Bladder microvascular endothelial cell (primary cell): Measurements from ENCODE around the gene GLIPR1. TPM values are rescaled to one million over a fixed set of nuclear protein-coding genes. Genes with fewer than 3 reads are reported as not detected.

Experiments used
- total RNA-seq: library from RNA; depleted of rRNA; stranded (reverse); fragments of >200 nt; gene quantifications from 2 replicates; pipeline ENCODE4 v1.2.3, GENCODE V29; 2014

The GLIPR1 gene
- 1.1 and 4.3 TPM in 2 replicates for total RNA-seq

GRCh38 chr12:75480469-75480949 is at the start of gene GLIPR1:
Gene GLIPR1 (plus strand): TSS chr12:75480755. CDS start chr12:75480881, 126 bp downstream.

DNA sequence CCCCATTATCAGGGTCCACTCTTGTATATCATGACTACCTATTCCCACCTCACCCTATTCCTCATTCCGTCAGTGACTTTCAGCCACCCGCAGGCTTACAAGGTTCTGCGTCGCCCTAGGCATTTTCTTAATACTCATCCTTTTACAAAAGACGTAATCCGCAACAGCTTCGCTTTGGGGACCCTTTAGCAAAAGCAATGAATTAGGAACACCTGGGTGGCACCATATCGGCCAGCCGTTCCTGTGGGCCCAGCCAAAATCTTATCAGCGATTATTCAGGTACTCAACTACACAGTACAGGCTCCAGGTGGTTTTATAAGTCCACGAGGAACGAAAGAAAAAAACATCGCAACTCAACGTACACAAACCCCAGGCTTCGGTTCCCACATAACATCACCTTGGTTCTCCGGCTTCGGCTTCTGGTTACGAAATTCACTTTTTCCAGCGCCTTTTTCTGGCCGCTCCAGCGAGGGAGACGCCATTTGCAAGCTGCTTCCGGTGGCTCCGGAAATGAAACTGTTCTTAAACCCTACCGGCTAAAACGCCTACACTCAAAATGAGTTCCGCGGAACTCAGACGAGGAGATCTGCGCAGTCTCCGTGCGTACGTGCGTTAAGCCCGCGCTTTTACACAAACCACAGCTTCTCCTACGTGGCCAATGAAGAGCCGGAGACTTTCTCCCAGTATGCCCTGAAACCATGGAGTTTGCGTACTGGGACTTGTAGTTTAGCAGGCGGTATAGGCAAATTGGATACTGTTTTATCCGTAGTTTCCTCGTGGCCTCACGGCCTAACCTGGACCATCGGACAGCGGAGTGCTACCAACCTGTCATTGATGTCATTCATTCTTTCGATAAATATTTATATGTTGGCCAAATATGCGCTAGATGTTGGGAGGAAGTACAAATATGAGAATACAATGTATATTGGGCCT is 30.8 kb downstream of the GLIPR1 start, which contains the start of gene KRR1:
Gene KRR1 (minus strand): TSS at position 494 of the 933 bp plus-strand sequence. CDS start 12 bp downstream, at position 482.

Other genes starting within 250 kb of the GLIPR1 start
- 0.81 and 1.0 TPM in 2 replicates for gene CAPS2, start 150.4 kb upstream of the GLIPR1 start, total RNA-seq
- not detected in 2 replicates for gene GLIPR1L1, start 146.1 kb upstream of the GLIPR1 start, total RNA-seq
- gene GLIPR1L2, start 89.7 kb upstream of the GLIPR1 start, total RNA-seq: 0.38 TPM in 1 of 2 replicates, not detected in the other
- gene KRR1, start 30.9 kb downstream of the GLIPR1 start, total RNA-seq: 13.9 and 44.7 TPM in 2 replicates